CD4-positive, alpha-beta T cell treated with Interleukin-17A for 4 hours (primary cell): ENCODE data around the gene OR13J1.
A peak's percentile ranks its signal among the peaks of the same experiment; 100 is the strongest.
"Not testable (repeated sequence)": the region's sequence is repeated elsewhere in the genome, so short reads cannot be mapped to it uniquely, and the experiment has no call there.

ENCODE experiments used
- DNase-seq: peaks from one replicate; pipeline ENCODE4 v3.0.0-alpha.2; 2020; ENCODE audit warnings: mixed read lengths

OR13J1 gene

DNA sequence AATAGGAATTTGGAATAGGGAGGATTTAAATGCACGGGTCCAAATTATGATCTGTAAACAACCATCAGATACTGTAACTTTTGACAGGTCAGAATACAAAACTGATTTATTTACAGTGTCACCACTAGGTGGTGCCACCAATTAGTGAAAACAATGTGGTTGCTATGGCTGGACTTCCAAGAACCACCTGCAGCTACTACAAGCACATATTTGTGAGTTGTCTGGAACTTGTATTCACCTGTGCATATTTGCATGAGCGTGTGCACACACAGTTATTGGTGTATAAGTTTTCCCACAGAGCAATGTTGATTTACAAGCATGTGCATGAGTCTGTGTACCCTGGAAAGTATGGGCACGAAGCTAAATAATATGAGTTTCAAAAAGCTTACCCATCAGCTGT lies 32.8 kb upstream of the OR13J1 start:
- peak; percentile 60 for DNase-seq

DNA sequence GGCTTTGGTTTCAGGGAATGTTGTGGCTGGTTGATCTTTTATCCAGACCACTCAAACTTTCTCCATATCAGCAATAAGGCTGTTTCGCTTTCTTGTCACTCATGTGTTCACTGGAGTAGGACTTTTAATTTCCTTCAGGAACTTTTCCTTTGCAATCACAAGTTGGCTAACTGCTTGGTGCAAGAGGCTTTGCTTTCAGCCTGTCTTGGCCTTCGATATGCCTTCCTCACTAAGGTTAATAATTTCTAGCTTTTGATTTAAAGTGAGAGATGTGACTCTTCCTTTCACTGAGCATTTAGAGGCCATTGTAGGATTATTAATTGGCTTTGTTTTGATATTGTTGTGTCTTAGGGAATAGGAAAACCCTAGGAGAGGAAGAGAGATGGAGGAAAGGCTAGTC lies 28.8 kb upstream of the OR13J1 start:
- no peak for DNase-seq

DNA sequence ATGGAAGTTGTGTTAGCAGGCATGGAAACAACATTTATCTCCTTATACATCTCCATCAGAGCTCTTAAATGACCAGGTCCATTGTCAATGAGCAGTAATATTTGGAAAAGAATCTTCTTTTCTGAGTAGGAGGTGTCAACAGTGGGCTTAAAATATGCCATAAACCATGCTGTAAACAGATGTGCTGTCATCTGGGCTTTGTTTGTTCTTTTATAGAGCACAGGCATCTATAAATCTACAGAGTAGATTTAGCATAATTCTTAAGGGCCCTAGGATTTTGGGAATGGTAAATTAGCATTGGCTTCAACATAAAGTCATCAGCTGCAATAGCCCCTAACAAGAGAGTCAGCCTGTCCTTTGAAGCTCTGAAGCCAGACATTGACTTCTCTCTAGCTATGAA lies 28.1 kb upstream of the OR13J1 start:
- no peak for DNase-seq

DNA sequence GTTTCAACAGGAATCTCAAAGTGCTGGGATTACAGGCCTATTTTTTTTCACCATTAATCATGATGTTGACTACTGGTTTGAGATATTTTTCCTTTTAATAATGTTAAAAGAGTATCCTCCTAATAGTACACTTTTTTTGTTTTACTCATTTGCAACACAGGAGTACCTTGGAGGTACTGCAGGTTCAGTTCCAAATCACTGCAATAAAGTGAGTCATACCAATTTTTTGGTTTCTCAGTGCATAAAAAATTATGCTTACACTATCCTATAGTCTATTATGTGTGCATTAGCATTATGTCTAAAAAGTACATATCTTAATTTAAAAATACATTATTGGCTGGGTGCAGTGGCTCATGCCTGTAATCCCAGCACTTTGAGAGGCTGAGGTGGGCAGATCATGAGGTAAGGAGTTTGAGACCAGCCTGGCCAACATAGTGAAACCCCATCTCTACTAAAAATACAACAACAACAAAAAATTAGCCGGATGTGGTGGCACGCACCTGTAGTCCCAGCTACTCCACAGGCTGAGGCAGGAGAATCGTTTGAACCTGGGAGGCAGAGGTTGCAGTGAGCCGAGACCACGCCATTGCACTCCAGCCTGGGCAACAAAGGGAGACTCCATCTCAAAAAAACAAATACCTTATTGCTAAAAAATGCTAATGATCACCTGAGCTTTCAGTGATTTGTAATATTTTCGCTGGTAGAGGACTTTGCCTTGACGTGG lies 27.3 kb upstream of the OR13J1 start:
- not testable (repeated sequence) for DNase-seq

DNA sequence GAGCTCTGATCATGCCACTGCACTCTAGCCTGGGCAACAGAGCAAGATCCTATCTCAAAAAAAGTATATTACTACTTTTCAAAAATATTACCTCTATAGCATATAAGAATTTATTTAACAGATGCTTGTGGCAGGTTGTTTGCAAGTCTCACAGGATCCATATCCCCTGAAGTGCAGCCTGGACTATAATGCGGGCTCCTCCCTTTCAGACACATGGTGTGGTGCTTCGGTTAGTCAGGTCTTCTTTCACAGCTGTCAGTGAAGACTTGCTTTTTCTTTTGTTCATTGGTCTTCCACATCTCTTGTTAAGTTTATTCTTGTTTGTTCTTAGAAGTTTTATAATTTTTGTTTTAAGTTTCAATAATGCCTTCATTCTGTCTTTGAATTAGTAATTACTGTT lies 26.4 kb upstream of the OR13J1 start:
- no peak for DNase-seq

DNA sequence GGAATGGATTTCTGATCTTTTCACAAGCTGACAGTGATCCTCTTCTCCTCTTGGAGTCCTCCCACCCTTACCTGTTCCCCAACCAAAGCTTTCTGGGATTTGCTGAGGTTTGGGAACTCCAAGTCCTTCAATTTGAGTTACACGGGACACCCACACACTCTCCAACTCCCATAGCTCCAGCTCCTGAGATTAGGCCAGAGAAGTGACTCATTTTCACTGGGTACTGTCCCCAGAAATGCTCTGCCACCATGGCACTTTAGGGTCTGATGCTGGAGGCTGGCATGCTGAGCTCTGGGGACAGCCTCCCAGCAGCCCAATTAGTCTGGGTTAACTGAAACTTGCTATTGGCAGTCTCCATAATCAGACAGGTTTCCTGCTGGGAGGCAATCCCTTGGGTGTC lies 21.9 kb upstream of the OR13J1 start:
- no peak for DNase-seq

DNA sequence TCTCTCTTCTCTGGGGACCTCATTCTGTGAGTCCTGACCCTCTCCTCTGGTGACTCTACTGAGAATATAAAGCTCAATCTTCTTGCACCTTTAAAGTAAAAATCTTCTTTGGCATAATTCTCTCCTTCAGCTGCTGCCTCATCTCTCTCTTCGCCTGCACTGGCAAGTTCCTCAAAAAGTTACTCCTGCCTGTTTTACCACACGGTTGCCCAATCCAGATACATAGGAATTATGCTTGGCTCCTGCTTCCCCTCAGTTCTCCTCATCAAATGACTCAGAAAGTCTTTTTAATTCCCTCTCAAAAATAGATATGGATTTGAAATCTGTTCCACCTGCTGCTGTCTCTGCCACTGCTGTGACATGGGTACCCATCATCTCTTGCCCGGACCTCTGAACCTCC lies 21.4 kb upstream of the OR13J1 start:
- no peak for DNase-seq

DNA sequence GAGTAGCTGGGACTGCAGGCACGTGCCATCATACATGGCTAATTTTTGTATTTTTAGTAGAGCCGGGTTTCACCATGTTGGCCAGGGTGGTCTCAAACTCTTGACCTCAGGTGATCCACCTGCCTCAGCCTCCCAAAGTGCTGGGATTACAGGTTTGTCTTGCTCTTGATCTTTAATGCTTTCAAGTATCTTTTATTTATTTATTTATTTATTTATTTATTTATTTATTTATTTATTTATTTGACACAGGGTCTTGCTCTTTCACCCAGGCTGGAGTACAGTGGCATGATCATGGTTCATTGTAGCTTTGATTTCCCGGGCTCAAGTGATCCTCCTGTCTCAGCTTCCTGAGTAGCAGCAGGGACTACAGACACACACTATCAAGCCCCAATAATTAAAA lies 14.7 kb upstream of the OR13J1 start:
- DNase-seq: not testable (repeated sequence)

DNA sequence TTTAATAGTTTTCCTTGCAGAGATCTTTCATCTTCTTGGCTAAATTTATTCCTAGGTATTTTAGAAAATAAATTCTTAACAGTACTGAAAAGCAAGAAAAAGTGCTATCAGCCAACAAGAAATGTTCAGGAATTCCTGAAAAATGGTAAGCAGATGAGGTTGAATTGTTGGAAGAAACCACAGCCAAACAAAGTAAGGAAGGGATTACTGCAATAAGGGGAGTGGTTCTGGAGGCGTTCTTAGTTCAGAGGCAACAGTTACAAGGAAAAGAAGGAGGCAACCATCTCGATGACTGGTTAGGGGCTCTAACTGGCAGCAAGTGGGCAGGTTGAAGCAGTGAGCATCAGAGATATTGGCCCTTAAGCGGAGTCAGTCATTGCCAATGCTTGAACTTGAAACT lies 12.8 kb upstream of the OR13J1 start:
- DNase-seq: no peak

DNA sequence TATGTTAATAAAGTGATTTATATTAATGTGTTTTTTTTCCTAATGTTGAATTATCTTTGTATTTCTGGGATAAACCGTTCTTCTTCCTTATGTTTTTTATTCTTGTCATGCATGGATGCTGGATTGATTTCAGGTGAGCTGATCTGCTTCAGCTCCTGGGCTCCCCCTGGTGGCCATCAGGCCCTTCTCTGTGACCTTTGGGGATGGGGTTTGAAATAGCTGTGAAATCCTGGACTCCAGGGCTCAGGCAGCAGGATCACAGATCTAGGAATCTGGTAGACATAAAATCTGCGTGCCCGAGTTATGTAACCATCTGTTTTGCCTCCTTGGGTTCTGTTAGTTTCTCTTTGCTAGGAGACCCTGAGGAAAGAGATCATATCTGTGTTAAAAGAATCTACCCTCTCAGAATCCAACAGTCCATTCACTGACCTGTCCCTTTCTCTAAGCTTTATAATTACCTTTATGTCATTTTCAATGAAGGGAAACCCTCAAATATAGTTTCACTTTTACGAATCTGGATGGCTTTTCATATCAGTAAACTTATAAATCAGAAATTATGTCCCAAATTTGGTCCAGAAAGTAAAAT lies 12.2 kb upstream of the OR13J1 start:
- DNase-seq: peak; percentile 92

DNA sequence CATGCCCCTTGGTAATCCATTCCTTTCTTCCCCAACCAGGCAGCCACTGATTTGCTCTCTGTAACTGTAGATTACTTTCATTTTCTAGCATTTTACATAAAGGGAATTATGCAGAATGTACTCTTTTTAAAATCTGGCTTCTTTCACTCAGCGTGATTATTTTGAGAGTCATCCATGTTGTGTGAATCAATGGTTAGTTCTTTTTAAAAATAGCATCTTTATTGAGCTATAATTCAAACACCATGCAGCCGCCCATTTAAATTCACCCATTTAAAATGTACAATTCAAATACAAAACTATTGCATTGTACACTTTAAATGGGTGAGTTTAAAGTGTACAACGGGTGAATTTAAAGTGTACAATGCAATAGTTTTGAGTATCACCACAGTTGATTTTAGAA lies 2.3 kb upstream of the OR13J1 start:
- no peak for DNase-seq

DNA sequence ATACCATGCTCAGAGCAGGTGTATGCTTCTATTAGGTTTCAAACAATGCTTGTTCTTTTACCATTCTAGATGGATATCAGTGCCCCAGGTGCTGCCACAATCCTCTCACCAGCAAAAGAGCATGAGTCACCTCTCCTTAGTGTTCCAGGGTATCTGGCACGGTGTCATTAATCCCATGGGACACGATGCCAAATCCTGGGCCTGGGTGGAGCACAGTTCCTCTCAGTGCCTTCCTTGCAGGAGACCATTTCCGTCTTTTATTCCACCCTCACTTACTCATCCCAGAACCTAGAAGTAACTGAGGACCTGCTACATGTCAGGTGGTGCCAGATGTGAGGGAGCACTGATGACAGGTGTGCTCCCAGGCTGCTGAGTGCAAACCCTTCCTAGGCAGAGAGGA lies 1.3 kb upstream of the OR13J1 start:
- DNase-seq: no peak

DNA sequence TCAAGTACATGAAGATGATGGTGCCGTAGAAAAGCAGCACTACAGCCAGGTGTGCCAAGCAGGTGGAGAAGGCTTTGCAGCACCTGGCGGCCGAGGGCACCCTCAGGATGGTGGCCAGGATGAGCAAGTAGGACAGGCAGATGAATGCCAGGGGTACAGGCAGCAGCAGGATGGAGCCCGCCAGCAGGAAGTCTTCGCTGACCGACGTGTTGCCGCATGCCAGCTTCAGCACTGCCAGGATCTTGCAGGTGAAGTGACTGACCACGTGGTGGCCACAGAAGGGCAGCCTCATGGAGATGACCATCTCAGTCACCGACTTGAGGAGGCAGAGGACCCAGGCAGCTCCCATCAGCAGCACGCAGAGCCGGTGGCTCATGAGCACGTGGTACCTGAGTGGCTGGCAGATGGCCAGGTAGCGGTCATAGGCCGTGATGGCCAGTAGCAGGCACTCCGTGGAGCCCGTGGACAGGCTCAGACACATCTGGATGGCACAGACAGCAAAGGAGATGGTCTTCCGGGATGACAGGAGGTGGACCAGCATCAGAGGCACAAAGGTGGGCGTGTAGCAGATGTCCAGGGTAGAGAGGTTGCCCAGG lies 482 bp downstream of the OR13J1 start:
- no peak for DNase-seq

DNA sequence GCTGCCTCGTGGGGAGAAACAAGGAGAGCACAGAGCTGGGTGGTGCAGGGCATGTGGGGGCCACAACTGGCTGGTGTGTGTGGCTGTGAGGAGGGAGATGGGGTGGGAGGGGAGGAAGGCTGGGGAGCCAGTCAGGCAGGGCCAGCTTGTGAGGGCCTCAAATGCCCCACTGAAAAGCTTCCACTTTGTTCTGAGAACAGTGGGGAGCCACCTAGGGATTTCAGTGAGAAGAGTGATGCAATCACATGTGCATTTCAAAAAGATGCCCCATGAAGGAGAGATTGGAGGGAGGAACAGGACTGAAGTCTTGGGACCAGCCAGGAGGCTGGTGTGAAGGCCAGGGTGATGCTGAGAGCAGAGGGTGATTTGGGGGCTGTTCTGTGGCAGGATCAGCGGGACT lies 1.3 kb downstream of the OR13J1 start:
- DNase-seq: no peak

DNA sequence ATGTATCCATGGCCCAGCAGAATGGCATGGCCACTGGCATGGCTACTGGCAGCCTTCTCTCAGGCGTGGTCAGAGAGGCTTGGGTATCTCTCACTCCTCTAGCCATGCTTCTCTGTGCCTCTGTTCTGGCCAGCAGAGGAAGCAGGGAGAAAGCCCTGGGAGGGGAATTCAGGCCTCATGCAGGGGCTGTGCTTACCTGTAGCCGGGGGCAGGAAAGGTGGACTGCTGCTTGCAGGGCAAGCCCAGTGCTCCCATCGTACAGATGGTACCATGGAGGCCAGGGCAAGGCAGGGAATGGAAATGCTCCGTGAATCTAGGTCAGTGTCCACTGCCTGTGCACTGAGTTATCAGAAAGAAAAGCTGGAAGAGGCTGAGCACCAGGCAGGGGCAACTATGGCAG lies 2.7 kb downstream of the OR13J1 start:
- no peak for DNase-seq

DNA sequence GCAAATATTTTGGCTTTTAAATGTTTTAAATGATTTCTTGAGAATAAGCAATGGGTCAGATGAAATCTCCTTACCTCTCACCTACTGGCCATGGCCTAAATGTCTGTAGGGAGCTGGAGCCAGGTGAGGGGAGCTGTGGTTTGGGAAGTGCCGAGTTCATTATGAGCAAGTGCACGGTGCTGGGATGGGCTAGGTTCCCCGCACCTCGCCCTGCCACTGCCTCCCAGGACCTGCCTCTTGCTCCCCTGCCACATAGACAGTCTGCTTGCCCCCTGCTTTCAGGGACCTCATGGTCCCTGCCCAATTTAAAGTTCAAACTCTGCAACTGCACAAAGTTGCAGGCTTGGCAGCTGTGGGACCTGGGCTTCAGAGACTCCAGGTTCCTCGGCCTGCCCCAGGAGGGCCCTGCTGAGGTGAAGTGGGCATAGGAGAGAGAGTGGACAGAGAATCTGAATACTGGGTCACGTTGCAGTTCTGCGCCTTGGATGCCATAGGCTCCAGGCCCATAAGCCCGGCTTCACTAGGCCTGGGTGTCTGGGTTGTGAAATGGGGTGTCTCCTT lies 5.4 kb downstream of the OR13J1 start:
- DNase-seq: no peak

DNA sequence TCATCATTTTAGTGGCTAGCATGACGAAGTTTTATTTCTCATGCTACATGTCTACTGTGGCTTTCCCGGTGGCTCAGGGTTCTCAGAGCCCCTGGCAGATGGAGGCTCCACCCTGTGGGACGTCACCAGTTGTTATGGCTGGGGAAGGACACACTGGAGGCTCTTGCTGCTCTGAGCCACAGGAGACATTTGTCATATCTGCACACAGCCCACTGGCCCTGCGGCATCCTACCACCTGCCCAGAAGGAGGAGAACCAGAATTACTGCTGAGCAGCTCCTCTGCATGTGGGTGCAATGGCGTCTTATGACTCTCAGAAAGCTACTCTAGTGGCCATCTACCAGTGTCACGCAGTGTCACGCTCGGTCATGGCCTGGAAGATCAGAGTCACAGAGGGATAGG lies 6.6 kb downstream of the OR13J1 start:
- DNase-seq: no peak

DNA sequence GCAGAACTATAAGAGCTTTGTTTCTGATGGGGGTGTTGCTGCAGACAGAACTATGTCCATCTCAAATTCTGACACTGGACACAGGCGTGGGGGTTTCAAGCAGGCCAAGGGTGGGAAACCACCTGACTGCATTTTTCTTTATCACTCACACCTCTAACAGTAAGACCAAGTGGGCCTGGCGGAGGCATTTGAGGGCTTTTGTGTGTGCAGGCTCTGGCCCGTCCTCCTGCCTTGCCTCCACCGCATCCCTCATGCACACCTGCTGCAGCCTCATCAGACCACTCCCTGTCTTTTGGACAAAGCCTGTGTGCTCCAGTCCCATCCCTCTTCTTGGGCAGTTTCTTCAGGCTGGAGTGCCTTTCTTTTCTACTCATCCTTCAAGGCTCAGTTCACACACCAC lies 7.9 kb downstream of the OR13J1 start:
- DNase-seq: no peak

DNA sequence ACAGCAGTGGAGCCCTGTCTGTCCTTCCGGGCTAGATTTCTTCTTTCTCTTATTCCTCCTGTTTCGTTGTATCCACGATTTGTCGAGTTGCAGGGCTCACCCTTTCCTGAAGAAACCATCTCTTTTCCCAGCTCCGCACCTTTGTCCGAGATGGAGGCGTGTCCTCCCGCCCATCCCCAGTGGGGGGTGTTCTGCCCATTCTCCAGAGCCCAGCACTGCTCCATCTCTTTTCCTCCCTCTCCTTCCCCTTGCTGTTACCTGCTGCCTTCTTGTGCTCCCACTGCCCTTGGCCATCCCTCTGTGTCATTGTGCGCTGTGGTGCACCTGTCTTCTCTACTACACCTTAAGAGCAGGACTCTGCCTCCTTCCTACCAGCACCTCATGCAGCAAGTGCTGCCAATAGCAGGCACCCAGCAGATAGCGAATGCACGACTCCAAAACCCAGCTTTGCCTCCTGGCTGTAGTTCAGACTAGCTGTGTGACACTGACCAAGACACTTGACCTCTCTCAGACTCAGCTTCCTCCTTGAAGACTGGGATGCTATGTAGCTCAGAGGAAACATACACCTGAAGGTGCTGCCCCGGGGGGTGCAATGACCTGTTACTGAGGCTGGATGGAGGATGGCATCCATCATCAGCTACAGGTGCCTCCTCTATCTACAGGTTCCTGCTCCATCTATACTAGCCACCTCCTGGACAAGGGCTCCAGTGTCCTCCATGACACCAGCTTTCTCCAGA lies 8.9 kb downstream of the OR13J1 start:
- no peak for DNase-seq

DNA sequence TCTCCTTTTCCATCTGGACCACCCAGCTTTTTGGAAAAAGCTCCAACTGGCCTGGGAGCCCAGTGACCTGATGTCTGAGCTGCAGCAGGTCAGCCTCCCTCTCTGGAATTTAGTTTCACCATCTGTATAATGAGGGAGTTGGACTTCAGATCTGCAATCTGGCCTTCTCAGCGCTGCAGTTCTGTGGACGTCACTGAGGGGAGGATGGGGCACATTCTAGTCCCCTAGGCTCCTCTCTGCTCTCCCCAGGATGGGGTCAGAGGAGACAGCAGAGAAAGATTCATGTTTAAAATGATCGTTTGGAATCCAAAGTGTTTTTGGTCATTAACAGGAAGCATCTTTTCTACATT lies 10.2 kb downstream of the OR13J1 start:
- no peak for DNase-seq

DNA sequence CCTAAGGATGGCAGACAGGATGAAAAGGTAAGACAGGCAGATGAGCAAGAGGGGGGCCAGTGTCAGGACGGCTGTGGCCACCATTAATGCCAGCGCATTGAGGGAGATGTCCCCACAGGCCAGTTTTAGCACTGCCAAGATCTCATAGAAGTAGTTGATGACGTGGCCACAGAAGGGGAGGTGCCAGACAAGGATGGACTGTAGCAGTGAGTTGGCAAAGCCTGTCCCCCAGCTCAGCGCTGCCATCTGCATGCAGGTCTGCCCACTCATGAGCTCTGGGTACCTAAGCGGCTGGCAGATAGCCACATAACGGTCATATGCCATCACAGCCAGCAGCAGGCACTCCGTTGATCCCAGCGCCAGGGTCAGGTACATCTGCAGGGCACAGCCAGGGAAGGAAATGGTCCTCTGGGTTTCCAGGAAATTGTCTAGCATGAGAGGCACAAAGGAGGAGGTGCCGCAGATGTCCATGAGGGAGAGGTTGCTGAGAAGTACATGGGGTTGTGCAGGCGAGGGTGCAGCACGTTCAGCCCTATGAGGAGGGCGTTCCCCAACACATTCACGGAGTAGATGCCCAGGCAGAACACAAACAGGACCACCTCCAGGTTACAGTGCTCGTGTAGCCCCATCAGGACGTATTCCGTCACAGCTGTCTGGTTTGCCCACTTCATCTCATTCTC lies 10.8 kb downstream of the OR13J1 start:
- peak; percentile 36 for DNase-seq

DNA sequence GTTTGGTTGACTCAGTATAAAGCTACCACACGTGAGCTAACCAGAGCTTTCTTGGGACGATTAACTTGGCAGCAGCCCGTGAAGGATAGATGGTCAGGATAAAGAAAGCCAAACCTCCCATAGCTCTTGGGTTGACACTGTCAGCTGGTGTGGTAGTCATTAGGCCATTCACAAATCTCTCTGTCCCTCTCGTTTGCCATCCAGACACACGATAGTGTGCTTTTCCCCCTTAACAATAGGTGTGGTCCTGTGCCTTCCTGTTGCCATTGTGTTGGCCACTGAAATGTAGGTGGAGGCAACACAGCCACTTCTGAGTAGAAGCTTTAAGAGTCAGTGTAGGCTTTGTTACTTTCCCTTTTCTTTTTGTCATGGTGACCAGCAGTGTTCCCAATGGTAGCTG lies 11.7 kb downstream of the OR13J1 start:
- DNase-seq: no peak

DNA sequence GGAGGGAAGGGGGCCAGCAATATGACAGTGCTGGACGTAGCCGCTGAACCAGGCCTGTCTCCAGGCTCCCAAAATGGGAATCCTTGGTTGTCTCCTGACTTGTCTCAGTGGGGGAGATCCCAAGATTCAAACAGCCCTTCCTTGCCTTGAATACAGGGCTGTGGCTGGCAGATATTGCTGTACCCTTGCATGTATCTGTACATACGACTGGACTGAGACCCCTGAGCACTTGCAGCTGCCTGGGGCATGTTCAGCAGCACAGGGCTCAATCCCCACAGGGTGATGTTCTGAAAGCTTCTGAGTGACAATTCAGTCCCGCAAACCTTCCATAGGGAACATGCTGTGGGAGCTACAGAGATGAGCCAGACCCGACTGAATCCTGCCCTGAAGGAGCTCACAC lies 13.3 kb downstream of the OR13J1 start:
- DNase-seq: no peak
